AG09319 (cell line): ENCODE data around the gene ARHGAP12.

Experiments used
- DNase-seq: peaks from one replicate; pipeline ENCODE4 v3.0.0-alpha.2; 2010; ENCODE audit warnings: low read depth; ENCODE audit errors: extremely low read depth
- TF ChIP-seq, protein P1 (sequence below): IDR thresholded peaks from 2 replicates; pipeline ENCODE4 v1.5.1; 2011; ENCODE audit warnings: low read depth, mild to moderate bottlenecking, inconsistent platforms, low read length, moderate library complexity

The ARHGAP12 gene

DNA sequence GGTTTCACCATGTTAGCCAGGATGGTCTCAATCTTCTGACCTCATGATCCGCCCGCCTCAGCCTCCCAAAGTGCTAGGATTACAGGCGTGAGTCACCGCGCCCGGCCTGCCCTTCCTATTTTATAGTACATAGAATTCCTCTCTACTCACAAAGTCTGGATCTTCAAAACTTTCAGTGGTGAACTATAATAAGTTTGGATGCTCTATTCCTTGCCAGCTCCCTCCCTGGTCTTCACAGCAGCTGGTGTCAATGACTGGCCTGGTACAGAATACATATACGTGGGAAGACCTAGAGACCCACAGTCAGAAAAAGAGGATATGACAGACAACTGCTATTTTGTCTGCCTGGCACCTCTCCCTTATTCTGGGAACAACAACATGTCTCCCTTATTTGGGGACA lies 40.8 kb downstream of the ARHGAP12 start:
- DNase-seq, result no peak
- TF ChIP-seq, protein P1, sequence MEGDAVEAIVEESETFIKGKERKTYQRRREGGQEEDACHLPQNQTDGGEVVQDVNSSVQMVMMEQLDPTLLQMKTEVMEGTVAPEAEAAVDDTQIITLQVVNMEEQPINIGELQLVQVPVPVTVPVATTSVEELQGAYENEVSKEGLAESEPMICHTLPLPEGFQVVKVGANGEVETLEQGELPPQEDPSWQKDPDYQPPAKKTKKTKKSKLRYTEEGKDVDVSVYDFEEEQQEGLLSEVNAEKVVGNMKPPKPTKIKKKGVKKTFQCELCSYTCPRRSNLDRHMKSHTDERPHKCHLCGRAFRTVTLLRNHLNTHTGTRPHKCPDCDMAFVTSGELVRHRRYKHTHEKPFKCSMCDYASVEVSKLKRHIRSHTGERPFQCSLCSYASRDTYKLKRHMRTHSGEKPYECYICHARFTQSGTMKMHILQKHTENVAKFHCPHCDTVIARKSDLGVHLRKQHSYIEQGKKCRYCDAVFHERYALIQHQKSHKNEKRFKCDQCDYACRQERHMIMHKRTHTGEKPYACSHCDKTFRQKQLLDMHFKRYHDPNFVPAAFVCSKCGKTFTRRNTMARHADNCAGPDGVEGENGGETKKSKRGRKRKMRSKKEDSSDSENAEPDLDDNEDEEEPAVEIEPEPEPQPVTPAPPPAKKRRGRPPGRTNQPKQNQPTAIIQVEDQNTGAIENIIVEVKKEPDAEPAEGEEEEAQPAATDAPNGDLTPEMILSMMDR, result no peak

- no peak for DNase-seq
- TF ChIP-seq, protein P1, result no peak
Measured at GRCh38 chr10:31886885-31887284, 41.7 kb downstream of the ARHGAP12 start.

- no peak for DNase-seq
- TF ChIP-seq, protein P1, result no peak
Measured at GRCh38 chr10:31885971-31886370, 42.7 kb downstream of the ARHGAP12 start.

- TF ChIP-seq, protein P1, result no peak
- DNase-seq, result no peak
Measured at GRCh38 chr10:31884386-31884785, 44.2 kb downstream of the ARHGAP12 start.

DNA sequence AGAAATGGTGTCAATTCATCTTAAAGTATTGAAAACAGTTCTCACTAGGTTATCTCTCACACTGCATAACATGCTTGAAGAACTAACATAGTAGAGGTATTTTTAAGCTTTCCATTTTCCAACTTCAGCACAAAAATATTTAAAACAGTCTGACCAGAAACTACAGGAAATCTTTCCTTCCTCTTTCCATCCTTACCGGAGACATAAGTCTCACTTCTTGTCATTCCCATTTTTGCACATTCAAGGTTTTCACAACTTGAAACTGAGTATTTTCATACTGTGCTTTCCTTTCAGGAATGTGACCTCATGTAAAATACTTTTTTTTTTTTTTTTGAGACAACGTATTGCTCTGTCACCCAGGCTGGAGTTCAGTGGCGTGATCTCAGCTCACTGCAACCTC lies 45.2 kb downstream of the ARHGAP12 start:
- TF ChIP-seq, protein P1, result no peak
- no peak for DNase-seq

GRCh38 chr10:31878486-31878885 lies 50.1 kb downstream of the ARHGAP12 start:
- TF ChIP-seq, protein P1, result no peak
- DNase-seq, result no peak

DNA sequence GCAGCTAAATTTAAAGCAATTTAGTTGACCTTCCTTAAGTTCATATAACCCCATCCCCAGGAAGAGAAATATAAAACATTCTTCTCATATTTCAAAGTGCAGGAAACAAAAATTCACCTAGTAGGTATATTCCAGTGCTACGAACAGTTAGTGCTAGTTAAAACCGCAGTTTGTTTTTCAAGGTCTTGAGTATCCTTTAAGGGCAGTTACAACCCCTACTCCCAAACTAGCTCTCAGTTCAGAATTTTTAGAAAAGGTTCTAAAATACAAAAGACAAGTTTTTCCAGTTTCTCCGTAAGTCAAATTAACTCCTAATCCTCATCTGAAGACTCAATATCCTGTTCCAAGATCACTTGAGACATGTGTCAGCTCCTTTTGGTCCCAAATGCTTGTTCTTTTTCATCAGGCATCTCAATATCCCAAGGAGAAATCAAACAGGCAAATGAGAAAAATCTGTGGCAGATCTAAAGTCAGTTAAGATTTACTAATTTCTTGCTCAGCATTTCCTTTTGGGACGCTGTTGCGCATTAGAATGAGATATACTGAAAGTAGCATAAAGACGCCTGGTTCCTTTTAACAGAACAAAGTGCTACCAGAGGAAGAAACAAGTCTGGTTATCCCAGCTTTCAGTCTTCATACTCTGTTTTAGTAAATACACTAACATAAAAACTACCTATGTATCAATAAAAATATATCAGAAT lies 51.8 kb downstream of the ARHGAP12 start:
- TF ChIP-seq, protein P1, result no peak
- no peak for DNase-seq
